ENCODE results near the gene EVC2. TPM values are rescaled to one million over a fixed set of nuclear protein-coding genes. Genes with fewer than 3 reads are reported as not detected.

The EVC2 gene
- total RNA-seq, 1 experiment from 2014 or later = 1.3 TPM

Other genes starting within 250 kb of the EVC2 start
- gene EVC, start 2.6 kb upstream of the EVC2 start, total RNA-seq (2014; rRNA removed; shearing (Covaris generic)) = 5.5 and 6.7 TPM in 2 replicates
- gene CRMP1, start 184.5 kb upstream of the EVC2 start, total RNA-seq (2014; rRNA removed; shearing (Covaris generic)) = 33.0 and 37.7 TPM in 2 replicates